Karpas-422 (cell line): ENCODE data around the gene FGF5. TPM values are rescaled to one million over a fixed set of nuclear protein-coding genes. Genes with fewer than 3 reads are reported as not detected.
"Not testable (repeated sequence)": the region's sequence is repeated elsewhere in the genome, so short reads cannot be mapped to it uniquely, and the experiment has no call there.

Experiments used
- DNase-seq: peaks from one replicate; pipeline ENCODE4 v3.0.0-alpha.2; 2015
- H2AFZ ChIP-seq: fragments of 200-600 bp; sonication (generic); 2 replicates; pipeline ENCODE4 v1.6.1; 2014; ENCODE audit warnings: antibody characterized with exemption, low read length, mixed read lengths
- H3K27ac ChIP-seq: fragments of 200-600 bp; sonication (generic); 2 replicates; pipeline ENCODE4 v1.5.1; 2014; ENCODE audit warnings: mild to moderate bottlenecking, low read length, moderate library complexity
- H3K27me3 ChIP-seq: fragments of 200-600 bp; sonication (generic); 2 replicates; pipeline ENCODE4 v1.6.1; 2014; ENCODE audit warnings: low read length, mixed read lengths
- H3K36me3 ChIP-seq: fragments of 200-600 bp; sonication (generic); 2 replicates; pipeline ENCODE4 v1.6.1; 2014; ENCODE audit warnings: low read length, mixed read lengths; ENCODE audit not compliant: insufficient read depth
- H3K4me1 ChIP-seq: fragments of 200-600 bp; sonication (generic); 2 replicates; pipeline ENCODE4 v1.6.1; 2014; ENCODE audit warnings: mild to moderate bottlenecking, low read length, mixed read lengths
- H3K4me2 ChIP-seq: fragments of 200-600 bp; sonication (generic); 2 replicates; pipeline ENCODE4 v1.6.1; 2014; ENCODE audit warnings: low read length, low read depth, mild to moderate bottlenecking; ENCODE audit not compliant: poor library complexity, severe bottlenecking
- H3K4me3 ChIP-seq: fragments of 200-600 bp; sonication (generic); 2 replicates; pipeline ENCODE4 v1.5.1; 2014; ENCODE audit warnings: mild to moderate bottlenecking, antibody characterized with exemption, low read length, mixed read lengths
- H3K79me2 ChIP-seq: fragments of 200-600 bp; sonication (generic); 2 replicates; pipeline ENCODE4 v1.6.1; 2014; ENCODE audit warnings: mild to moderate bottlenecking, low read length, mixed read lengths
- H3K9ac ChIP-seq: fragments of 200-600 bp; sonication (generic); 2 replicates; pipeline ENCODE4 v1.6.0; 2014; ENCODE audit warnings: low read length
- H3K9me2 ChIP-seq: fragments of 200-600 bp; sonication (generic), shearing (Covaris generic); replicated peaks from 2 replicates; pipeline ENCODE4 v1.6.0; 2014; ENCODE audit warnings: mild to moderate bottlenecking, low read length, moderate library complexity; ENCODE audit not compliant: insufficient read depth
- H3K9me3 ChIP-seq: fragments of 300-700, 200-600 bp; sonication (generic); 2 replicates; pipeline ENCODE4 v1.6.1; 2014; ENCODE audit warnings: low read length, mixed read lengths
- H4K20me1 ChIP-seq: fragments of 200-600 bp; sonication (generic); 2 replicates; pipeline ENCODE4 v1.6.1; 2014; ENCODE audit warnings: mild to moderate bottlenecking, antibody characterized with exemption, low read length, low read depth; ENCODE audit not compliant: insufficient read depth
- total RNA-seq: library from RNA; depleted of rRNA; stranded (reverse); fragments of >200 nt; shearing (Covaris generic); gene quantifications from 2 replicates; pipeline ENCODE4 v1.2.3, GENCODE V29; 2014; ENCODE audit warnings: low replicate concordance

FGF5 gene
- total RNA-seq, 1 experiment from 2014 or later: not detected

- H3K4me3 ChIP-seq: no peak overlapping the region
- H4K20me1 ChIP-seq: no peaks in the 10 kb centered on the region
- no peaks in the 10 kb centered on the region for H3K9me2 ChIP-seq
- no peaks in the 10 kb centered on the region for H3K4me1 ChIP-seq
- no peaks in the 10 kb centered on the region for H3K79me2 ChIP-seq
- H3K36me3 ChIP-seq: no peaks in the 10 kb centered on the region
- no peak overlapping the region for H3K27ac ChIP-seq
- H3K4me2 ChIP-seq: no peak overlapping the region
- no peaks in the 10 kb centered on the region for H3K27me3 ChIP-seq
- no peaks in the 10 kb centered on the region for H3K9me3 ChIP-seq
- no peak overlapping the region for H2AFZ ChIP-seq
- no peak overlapping the region for H3K9ac ChIP-seq
- no peak for DNase-seq
These were observed 23.0 kb upstream of the FGF5 start for GRCh38 chr4:80243274-80244018.

GRCh38 chr4:80247484-80247883, 19.0 kb upstream of the FGF5 start:
- H3K27ac ChIP-seq, H3K36me3 ChIP-seq, H4K20me1 ChIP-seq, H3K4me2 ChIP-seq, H3K27me3 ChIP-seq, H3K9me2 ChIP-seq, H3K79me2 ChIP-seq, H3K4me3 ChIP-seq, H3K9ac ChIP-seq, H3K4me1 ChIP-seq, DNase-seq, H3K9me3 ChIP-seq, H2AFZ ChIP-seq: not testable (repeated sequence)

GRCh38 chr4:80249144-80249543, 17.3 kb upstream of the FGF5 start:
- Histone ChIP-seq H3K36me3 (no peaks in the 10 kb centered on the region), H3K4me1 (no peaks in the 10 kb centered on the region), H4K20me1 (no peaks in the 10 kb centered on the region), H3K79me2 (no peaks in the 10 kb centered on the region), H3K9ac (no peak overlapping the region), H3K27me3 (no peaks in the 10 kb centered on the region), H3K4me3 (no peak overlapping the region), H3K9me3 (no peaks in the 10 kb centered on the region), H3K4me2 (no peak overlapping the region), H2AFZ (no peak overlapping the region), H3K9me2 (no peaks in the 10 kb centered on the region), H3K27ac (no peak overlapping the region)
- DNase-seq: no peak

- DNase-seq: no peak
- H4K20me1 ChIP-seq: no peaks in the 10 kb centered on the region
- no peaks in the 10 kb centered on the region for H3K79me2 ChIP-seq
- no peak overlapping the region for H3K27ac ChIP-seq
- no peaks in the 10 kb centered on the region for H3K9me3 ChIP-seq
- H3K27me3 ChIP-seq: no peaks in the 10 kb centered on the region
- no peak overlapping the region for H3K4me2 ChIP-seq
- no peaks in the 10 kb centered on the region for H3K4me1 ChIP-seq
- H3K4me3 ChIP-seq: no peak overlapping the region
- no peak overlapping the region for H2AFZ ChIP-seq
- H3K9ac ChIP-seq: no peak overlapping the region
- no peaks in the 10 kb centered on the region for H3K36me3 ChIP-seq
- H3K9me2 ChIP-seq: no peaks in the 10 kb centered on the region
These were observed 14.0 kb upstream of the FGF5 start for GRCh38 chr4:80252427-80252826.

GRCh38 chr4:80252953-80253352, 13.5 kb upstream of the FGF5 start:
- no peaks in the 10 kb centered on the region for H3K9me2 ChIP-seq
- no peaks in the 10 kb centered on the region for H4K20me1 ChIP-seq
- H3K27me3 ChIP-seq: no peaks in the 10 kb centered on the region
- no peak for DNase-seq
- H3K9me3 ChIP-seq: no peaks in the 10 kb centered on the region
- no peak overlapping the region for H3K9ac ChIP-seq
- H3K36me3 ChIP-seq: no peaks in the 10 kb centered on the region
- H2AFZ ChIP-seq: no peak overlapping the region
- H3K27ac ChIP-seq: no peak overlapping the region
- no peak overlapping the region for H3K4me3 ChIP-seq
- H3K4me2 ChIP-seq: no peak overlapping the region
- no peaks in the 10 kb centered on the region for H3K4me1 ChIP-seq
- no peaks in the 10 kb centered on the region for H3K79me2 ChIP-seq

GRCh38 chr4:80253510-80253909, 13.0 kb upstream of the FGF5 start:
- Histone ChIP-seq H3K4me3 (no peak overlapping the region), H3K79me2 (no peaks in the 10 kb centered on the region), H3K9me2 (no peaks in the 10 kb centered on the region), H3K27me3 (no peaks in the 10 kb centered on the region), H3K36me3 (no peaks in the 10 kb centered on the region), H3K9ac (no peak overlapping the region), H3K9me3 (no peaks in the 10 kb centered on the region), H4K20me1 (no peaks in the 10 kb centered on the region), H3K4me2 (no peak overlapping the region), H3K27ac (no peak overlapping the region), H3K4me1 (no peaks in the 10 kb centered on the region), H2AFZ (no peak overlapping the region)
- no peak for DNase-seq

- Histone ChIP-seq H3K4me1 (no peaks in the 10 kb centered on the region), H3K9me3 (no peaks in the 10 kb centered on the region), H3K9ac (no peak overlapping the region), H3K36me3 (no peaks in the 10 kb centered on the region), H3K4me3 (no peak overlapping the region), H3K27me3 (no peaks in the 10 kb centered on the region), H2AFZ (no peak overlapping the region), H4K20me1 (no peaks in the 10 kb centered on the region), H3K79me2 (no peaks in the 10 kb centered on the region), H3K9me2 (no peaks in the 10 kb centered on the region), H3K4me2 (no peak overlapping the region), H3K27ac (no peak overlapping the region)
- DNase-seq: no peak
These were observed 12.3 kb upstream of the FGF5 start for GRCh38 chr4:80254114-80254513.

- H4K20me1 ChIP-seq: no peaks in the 10 kb centered on the region
- no peaks in the 10 kb centered on the region for H3K9me3 ChIP-seq
- no peaks in the 10 kb centered on the region for H3K79me2 ChIP-seq
- H3K4me3 ChIP-seq: no peak overlapping the region
- no peaks in the 10 kb centered on the region for H3K36me3 ChIP-seq
- H3K9me2 ChIP-seq: no peaks in the 10 kb centered on the region
- H3K4me1 ChIP-seq: no peaks in the 10 kb centered on the region
- H3K27ac ChIP-seq: no peak overlapping the region
- H3K9ac ChIP-seq: no peak overlapping the region
- no peak overlapping the region for H2AFZ ChIP-seq
- H3K4me2 ChIP-seq: no peak overlapping the region
- H3K27me3 ChIP-seq: no peaks in the 10 kb centered on the region
- no peak for DNase-seq
These were observed 11.0 kb upstream of the FGF5 start for GRCh38 chr4:80255329-80256095.
